Psoas muscle (tissue), 8 donors: ENCODE measurements around the gene PAK5. TPM values are rescaled to one million over a fixed set of nuclear protein-coding genes. Genes with fewer than 3 reads are reported as not detected.

ENCODE experiments used
- ATAC-seq, 4 donors: fragments of 200-7000 bp; cut with Tn5 transposase; one replicate each; pipeline ENCODE4 v1.9.1; 2020; ENCODE audit warnings: moderate library complexity in 3 of 4, mild to moderate bottlenecking in 2 of 4
- DNase-seq, 2 donors: peaks; one replicate each; pipeline ENCODE4 v3.0.0-alpha.2; 2020
- H3K27ac ChIP-seq: fragments of 200-600 bp; one replicate; pipeline ENCODE4 v1.8.0; 2022
- H3K27me3 ChIP-seq, 3 donors: fragments of 200-600 bp in 1 of 3; one replicate each; pipeline versions ENCODE4 v1.6.1 to v1.8.0; 2013 to 2022; ENCODE audit warnings: low read length in 2 of 3, mild to moderate bottlenecking in 2 of 3, moderate library complexity in 1 of 3; ENCODE audit not compliant: insufficient read depth in 3 of 3
- H3K36me3 ChIP-seq, 2 donors: fragments of 200-600 bp in 1 of 2; one replicate each; pipeline versions ENCODE4 v1.6.1 to v1.8.0; 2013 to 2022; ENCODE audit warnings: low read depth in 1 of 2, mild to moderate bottlenecking in 1 of 2, moderate library complexity in 1 of 2; ENCODE audit not compliant: insufficient read depth in 1 of 2
- H3K4me1 ChIP-seq: fragments of 200-600 bp; one replicate; pipeline ENCODE4 v1.8.0; 2022
- H3K4me3 ChIP-seq: fragments of 200-600 bp; one replicate; pipeline ENCODE4 v1.8.0; 2022; ENCODE audit warnings: mild to moderate bottlenecking
- H3K9me3 ChIP-seq: fragments of 200-600 bp; one replicate; pipeline ENCODE4 v1.8.0; 2022
- WGBS, 3 donors: extraction: QIAGEN DNeasy Blood & Tissue Kit; methylation state at CpG; one replicate each; pipeline versions ENCODE4 v1.1.6 to v1.1.7; 2013; 5-methylcytosine and 5-hydroxymethylcytosine counted together
- intact Hi-C, 2 donors: fragments of 100-400 bp; cut with DNase I; formaldehyde crosslinking; loops; one replicate each; pipeline versions ENCODE4 v1.11.0 to v1.14.2; 2022
- polyA plus RNA-seq, 3 donors: library from polyadenylated mRNA; stranded (reverse); fragments of 200-250 nt; gene quantifications; one replicate each; pipeline ENCODE4 v1.2.3, GENCODE V29; 2013
- total RNA-seq, 4 donors: library from RNA; stranded (reverse); fragmentation: NEBNext Ultra II Directional in 2 of 4; extraction: Animal tissue kit (Norgen Biotek cat#: 25700) in 2 of 4; gene quantifications; one replicate each; pipeline versions ENCODE4 v1.2.1 to v1.2.4, GENCODE V29; 2021 to 2023
- TF ChIP-seq, protein P1 (sequence below): fragments of 200-600 bp; IDR thresholded peaks from one replicate; pipeline ENCODE4 v1.8.0; 2022; ENCODE audit warnings: antibody characterized with exemption
- donor health status: healthy with polysubstance abuse.
- donor health status: DM: no; HTN: no; CAD: no; lungs with moderate emphysema.
- donor health status: Bipolar disorder and iron deficiency.
- donor health status: healthy.
- donor health status: DM: yes; HTN: yes; CAD: no.
- donor health status: DM: no; HTN: no; CAD: no.
- donor health status: DM: no; HTN: no; CAD: no.
- donor health status: DM: yes; HTN: yes; CAD: no.

The PAK5 gene
- total and polyA plus RNA-seq, 7 donors, result 0.01 TPM; not detected in 6

- TF ChIP-seq, protein P1, sequence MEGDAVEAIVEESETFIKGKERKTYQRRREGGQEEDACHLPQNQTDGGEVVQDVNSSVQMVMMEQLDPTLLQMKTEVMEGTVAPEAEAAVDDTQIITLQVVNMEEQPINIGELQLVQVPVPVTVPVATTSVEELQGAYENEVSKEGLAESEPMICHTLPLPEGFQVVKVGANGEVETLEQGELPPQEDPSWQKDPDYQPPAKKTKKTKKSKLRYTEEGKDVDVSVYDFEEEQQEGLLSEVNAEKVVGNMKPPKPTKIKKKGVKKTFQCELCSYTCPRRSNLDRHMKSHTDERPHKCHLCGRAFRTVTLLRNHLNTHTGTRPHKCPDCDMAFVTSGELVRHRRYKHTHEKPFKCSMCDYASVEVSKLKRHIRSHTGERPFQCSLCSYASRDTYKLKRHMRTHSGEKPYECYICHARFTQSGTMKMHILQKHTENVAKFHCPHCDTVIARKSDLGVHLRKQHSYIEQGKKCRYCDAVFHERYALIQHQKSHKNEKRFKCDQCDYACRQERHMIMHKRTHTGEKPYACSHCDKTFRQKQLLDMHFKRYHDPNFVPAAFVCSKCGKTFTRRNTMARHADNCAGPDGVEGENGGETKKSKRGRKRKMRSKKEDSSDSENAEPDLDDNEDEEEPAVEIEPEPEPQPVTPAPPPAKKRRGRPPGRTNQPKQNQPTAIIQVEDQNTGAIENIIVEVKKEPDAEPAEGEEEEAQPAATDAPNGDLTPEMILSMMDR, result no peak
- H3K36me3 ChIP-seq, result no peaks in the 10 kb centered on the region
- ATAC-seq, result no peak
- intact Hi-C loops, result no loop called here
- peaks cover 3 to 54% (median 13%) of the 10 kb centered on the region in 3 donors for H3K27me3 ChIP-seq
- no peak overlapping the region for H3K27ac ChIP-seq
- DNase-seq, result no peak
- WGBS, 3 donors, result 56 to 64% (median 57%) methylated on average over 4 of the region's 4 CpGs
- no peaks in the 10 kb centered on the region for H3K4me1 ChIP-seq
- no peaks in the 10 kb centered on the region for H3K9me3 ChIP-seq
- H3K4me3 ChIP-seq, result no peak overlapping the region
Observed at GRCh38 chr20:9520086-9520485, 318.8 kb downstream of the PAK5 start.

GRCh38 chr20:9518576-9519175 is 320.2 kb downstream of the PAK5 start:
- peaks cover 6 to 64% (median 19%) of the 10 kb centered on the region in 3 donors for H3K27me3 ChIP-seq
- DNase-seq (no peak), ATAC-seq (no peak)
- intact Hi-C loops, result no loop called here
- 22 to 28% (median 23%) methylated on average over 8 of the region's 8 CpGs for WGBS, 3 donors
- no peaks in the 10 kb centered on the region for H3K4me1 ChIP-seq
- H3K4me3 ChIP-seq, result no peak overlapping the region
- TF ChIP-seq, protein P1, result no peak
- H3K27ac ChIP-seq, result no peak overlapping the region
- H3K36me3 ChIP-seq, result no peaks in the 10 kb centered on the region
- no peaks in the 10 kb centered on the region for H3K9me3 ChIP-seq

DNA sequence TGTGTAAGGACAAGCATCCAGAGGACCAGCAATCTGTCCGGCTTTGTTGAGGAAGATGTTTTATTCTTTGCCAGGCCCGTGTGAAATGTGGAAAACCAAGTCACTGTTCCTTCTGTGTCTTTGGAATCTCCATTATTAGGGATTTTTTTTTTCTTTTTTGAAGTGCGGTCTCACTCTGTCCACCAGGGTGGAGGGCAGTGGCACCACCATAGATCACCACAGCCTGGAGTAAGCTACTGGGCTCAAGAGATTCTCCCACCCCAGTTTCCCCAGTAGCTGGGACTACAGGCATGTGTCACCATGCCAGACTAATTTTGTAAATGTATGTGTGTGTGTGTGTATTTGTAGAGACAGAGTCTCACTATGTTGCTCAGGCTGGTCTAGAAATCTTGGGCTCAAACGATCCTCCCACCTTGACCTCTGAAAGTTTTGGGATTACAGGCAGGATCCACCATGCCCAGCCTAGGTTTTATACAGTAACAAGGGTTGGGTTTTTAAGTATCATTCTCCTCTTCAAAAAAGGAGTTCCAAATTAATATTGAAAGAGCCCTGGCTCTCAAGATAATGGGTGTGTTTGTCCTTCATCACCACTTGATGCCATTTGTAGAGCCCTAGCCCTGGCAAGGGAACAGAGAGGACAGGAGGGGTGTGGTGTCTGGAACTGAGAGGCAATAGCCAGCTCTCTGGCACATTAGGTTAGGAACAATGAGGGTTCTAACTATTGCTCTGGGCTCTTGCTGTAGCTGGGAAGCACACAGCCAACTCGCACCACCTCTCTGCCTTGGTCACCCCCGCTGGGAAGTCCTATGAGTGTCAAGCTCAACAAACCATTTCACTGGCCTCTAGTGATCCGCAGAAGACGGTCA is 321.3 kb downstream of the PAK5 start:
- peaks cover 6 to 68% (median 19%) of the 10 kb centered on the region in 3 donors for H3K27me3 ChIP-seq
- WGBS, 3 donors, result 36 to 49% (median 44%) methylated on average over 8 of the region's 8 CpGs
- no peaks in the 10 kb centered on the region for H3K36me3 ChIP-seq
- H3K4me1 ChIP-seq, result no peaks in the 10 kb centered on the region
- no peak overlapping the region for H3K4me3 ChIP-seq
- TF ChIP-seq, protein P1, result no peak
- ATAC-seq (no peak), DNase-seq (no peak)
- no peak overlapping the region for H3K27ac ChIP-seq
- intact Hi-C loops, result no loop called here
- H3K9me3 ChIP-seq, result no peaks in the 10 kb centered on the region

GRCh38 chr20:9516234-9516871 is 322.5 kb downstream of the PAK5 start:
- 4 to 6% (median 6%) methylated on average over 28 of the region's 28 CpGs for WGBS, 3 donors
- no peaks in the 10 kb centered on the region for H3K9me3 ChIP-seq
- no peaks in the 10 kb centered on the region for H3K4me1 ChIP-seq
- ATAC-seq, result no peak
- TF ChIP-seq, protein P1, result no peak
- H3K27me3 ChIP-seq, result peaks cover 6 to 69% (median 19%) of the 10 kb centered on the region in 3 donors
- H3K36me3 ChIP-seq, result no peaks in the 10 kb centered on the region
- intact Hi-C loops, result no loop called here
- DNase-seq, result no peak
- peak overlapping the region; percentile 22 for H3K4me3 ChIP-seq
- no peak overlapping the region for H3K27ac ChIP-seq
